Lung (tissue), 12 donors: ENCODE measurements around the gene ZMYND12. TPM values are rescaled to one million over a fixed set of nuclear protein-coding genes. Genes with fewer than 3 reads are reported as not detected.

ENCODE experiments used
- ATAC-seq: fragments of 200-7000 bp; cut with Tn5 transposase; one replicate; pipeline ENCODE4 v1.9.1; 2020; ENCODE audit warnings: moderate number of reproducible peaks; ENCODE audit not compliant: insufficient read depth, low FRiP score
- DNase-seq, 3 donors: peaks; one replicate each; pipeline ENCODE4 v3.0.0-alpha.2; 2013 to 2017
- H3K27ac ChIP-seq, 2 donors: one replicate each; pipeline ENCODE4 v1.5.1; 2013; ENCODE audit warnings: mild to moderate bottlenecking in 2 of 2, moderate library complexity in 2 of 2, control low read depth in 1 of 2, inconsistent platforms in 1 of 2, low read depth in 1 of 2, low read length in 1 of 2
- H3K27me3 ChIP-seq, 3 donors: one replicate each; pipeline ENCODE4 v1.5.1; 2013; ENCODE audit warnings: low read length in 2 of 3; ENCODE audit not compliant: control insufficient read depth in 3 of 3, insufficient read depth in 3 of 3
- H3K36me3 ChIP-seq, 4 donors: one replicate each; pipeline ENCODE4 v1.5.1; 2013; ENCODE audit warnings: low read length in 4 of 4, mild to moderate bottlenecking in 1 of 4, moderate library complexity in 1 of 4; ENCODE audit not compliant: control insufficient read depth in 4 of 4, insufficient read depth in 4 of 4
- H3K4me1 ChIP-seq, 5 donors: one replicate each; pipeline ENCODE4 v1.5.1; 2013; ENCODE audit warnings: low read length in 5 of 5, mild to moderate bottlenecking in 2 of 5, moderate library complexity in 1 of 5; ENCODE audit not compliant: control insufficient read depth in 5 of 5, insufficient read depth in 5 of 5
- H3K4me3 ChIP-seq: one replicate; pipeline ENCODE4 v1.5.1; 2013; ENCODE audit warnings: mild to moderate bottlenecking, control low read depth, moderate library complexity
- H3K9ac ChIP-seq, 2 donors: one replicate each; pipeline ENCODE4 v1.5.1; 2013; ENCODE audit warnings: low read length in 2 of 2, control low read depth in 1 of 2; ENCODE audit not compliant: insufficient read depth in 1 of 2
- H3K9me3 ChIP-seq, 4 donors: one replicate each; pipeline ENCODE4 v1.5.1; 2013; ENCODE audit warnings: low read length in 3 of 4, mild to moderate bottlenecking in 1 of 4, moderate library complexity in 1 of 4; ENCODE audit not compliant: control insufficient read depth in 4 of 4, insufficient read depth in 3 of 4
- CTCF ChIP-seq: IDR thresholded peaks from 2 replicates; pipeline ENCODE4 v1.5.1; 2012; ENCODE audit warnings: mild to moderate bottlenecking; ENCODE audit errors: control extremely low read depth, extremely low read depth
- WGBS, 2 donors: extraction: QIAGEN DNeasy Blood & Tissue Kit; methylation state at CpG; one replicate each; pipeline ENCODE4 v1.1.7; 2013; 5-methylcytosine and 5-hydroxymethylcytosine counted together
- polyA plus RNA-seq, 2 donors: library from polyadenylated mRNA; stranded (reverse); fragments of 200-250 nt; gene quantifications; one replicate each; pipeline ENCODE4 v1.2.1, GENCODE V29; 2013
- total RNA-seq, 2 donors: library from RNA; depleted of rRNA in 1 of 2; stranded (reverse); fragments of >200 nt in 1 of 2; gene quantifications; one replicate each; pipeline ENCODE4 v1.2.1, GENCODE V29; 2014 to 2021
- donor health status: control.
- donor health status: control.
- donor health status: Bipolar disorder and iron deficiency.
- donor health status: healthy.
- donor health status: DM: yes; HTN: yes; CAD: no.

Gene ZMYND12
- total and polyA plus RNA-seq, 4 donors = 3.9 to 9.1 (median 6.0) TPM

DNA sequence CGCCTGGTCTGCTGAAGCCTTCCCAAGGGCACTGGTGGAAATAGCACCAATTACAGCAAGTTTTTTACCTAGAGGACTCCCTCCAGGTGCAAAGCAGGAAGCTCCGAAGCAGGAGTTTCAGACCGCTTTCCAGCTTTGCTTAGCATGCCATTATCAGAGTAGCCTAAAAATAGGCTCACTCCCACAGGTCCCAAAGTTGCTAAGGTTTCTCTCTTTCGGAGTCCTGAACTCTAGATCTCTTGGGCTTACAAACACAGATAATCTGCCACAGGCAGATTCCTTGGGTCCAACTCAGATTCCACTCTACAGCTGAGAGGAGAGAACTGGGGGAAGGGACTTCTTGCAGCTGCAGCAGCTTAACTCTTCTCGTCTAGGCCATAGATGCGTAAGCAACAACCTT, 22.5 kb downstream of the ZMYND12 start:
- no peak overlapping the region for H3K27ac ChIP-seq
- TF ChIP-seq CTCF = no peak
- H3K4me1 ChIP-seq = no peaks in the 10 kb centered on the region
- no peaks in the 10 kb centered on the region for H3K36me3 ChIP-seq
- H3K4me3 ChIP-seq = no peak overlapping the region
- H3K9ac ChIP-seq = no peak overlapping the region
- H3K27me3 ChIP-seq = no peaks in the 10 kb centered on the region
- DNase-seq = no peak
- ATAC-seq = no peak
- 94 to 95% methylated on average over 6 of the region's 6 CpGs for WGBS, 2 donors
- H3K9me3 ChIP-seq = no peaks in the 10 kb centered on the region

DNA sequence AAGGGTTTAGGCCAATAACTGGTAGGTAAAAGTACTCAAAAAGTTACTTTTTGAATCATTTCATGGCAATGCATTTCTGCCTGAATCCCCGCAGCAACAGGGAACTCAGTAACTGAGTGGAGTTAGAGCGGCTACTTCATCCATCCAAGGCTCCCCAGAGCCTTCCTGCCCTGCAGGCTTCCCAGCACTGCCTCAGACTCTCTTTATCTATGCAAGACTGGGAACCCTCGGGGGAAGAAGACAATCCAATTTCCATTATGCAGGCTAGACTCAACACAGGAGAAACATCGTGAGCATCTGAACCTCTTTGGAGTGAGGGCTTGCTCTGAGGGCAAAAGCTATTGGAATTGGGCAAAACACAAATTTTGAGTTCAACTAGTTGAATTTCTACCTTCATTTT, 23.1 kb downstream of the ZMYND12 start:
- no peak overlapping the region for H3K27ac ChIP-seq
- TF ChIP-seq CTCF = no peak
- H3K9ac ChIP-seq = no peak overlapping the region
- no peaks in the 10 kb centered on the region for H3K9me3 ChIP-seq
- no peaks in the 10 kb centered on the region for H3K4me1 ChIP-seq
- ATAC-seq = no peak
- H3K36me3 ChIP-seq = no peaks in the 10 kb centered on the region
- no peak overlapping the region for H3K4me3 ChIP-seq
- no peak for DNase-seq
- 93 to 96% methylated on average over 4 of the region's 4 CpGs for WGBS, 2 donors
- no peaks in the 10 kb centered on the region for H3K27me3 ChIP-seq

DNA sequence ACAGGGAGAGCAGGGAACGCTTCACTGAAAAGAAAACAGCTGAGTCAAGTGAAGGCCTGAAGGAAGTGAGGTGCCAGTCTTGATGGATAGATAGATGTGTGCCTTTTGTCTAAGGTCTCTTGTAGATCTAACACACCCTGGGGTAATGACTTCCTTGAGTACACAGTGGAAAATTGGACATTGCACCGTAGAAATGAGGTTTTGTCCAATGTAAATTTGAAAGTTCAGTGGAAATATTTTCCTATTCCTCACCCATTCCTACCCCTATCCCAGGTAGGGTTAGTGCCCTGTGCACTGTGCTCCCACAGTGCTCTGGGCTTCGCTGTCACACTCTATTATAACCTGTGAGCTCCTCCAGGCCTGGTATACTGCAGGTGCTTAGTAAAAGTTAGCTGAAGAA, 24.3 kb downstream of the ZMYND12 start:
- Histone ChIP-seq H3K4me1 (no peaks in the 10 kb centered on the region), H3K9me3 (no peaks in the 10 kb centered on the region), H3K4me3 (no peak overlapping the region), H3K36me3 (no peaks in the 10 kb centered on the region), H3K27ac (no peak overlapping the region), H3K9ac (no peak overlapping the region), H3K27me3 (no peaks in the 10 kb centered on the region)
- ATAC-seq = no peak
- TF ChIP-seq CTCF = no peak
- whole genome bisulfite sequencing, 2 donors = 73 to 79% methylated on average over 3 of the region's 3 CpGs
- no peak for DNase-seq
